GM12878 (cell line): Measurements from ENCODE around the gene SEMA3B. TPM values are rescaled to one million over a fixed set of nuclear protein-coding genes. Genes with fewer than 3 reads are reported as not detected.

Experiments used
- ATAC-seq: fragments of 200-7000 bp; cut with Tn5 transposase; 3 replicates; pipeline ENCODE4 v1.9.1; 2020; ENCODE audit warnings: mild to moderate bottlenecking, moderate library complexity
- BruUV-seq: library from RNA; stranded (reverse); fragments of 400-500 nt; replicated peaks from 2 replicates; lab custom pipeline; 2021; lab: Mats Ljungman, UMichigan
- CTCF ChIA-PET: fragments of 300-600 bp; sonication (Branson Sonifier 250); formaldehyde crosslinking; extraction: SDS; loops from one replicate; lab custom pipeline; 2021; ENCODE audit warnings: inconsistent platforms; lab: Yijun Ruan, JAX
- POLR2A ChIA-PET: fragments of 350-600 bp; formaldehyde crosslinking; extraction: SDS; loops from one replicate; lab custom pipeline; 2021; ENCODE audit warnings: inconsistent platforms; lab: Charles Lee
- RAD21 ChIA-PET: fragments of 300-600 bp; sonication (Branson Sonifier 250); formaldehyde crosslinking; loops from one replicate; lab custom pipeline; 2023; ENCODE audit warnings: antibody characterized with exemption; ENCODE audit not compliant: unreplicated experiment; lab: Charles Lee
- SMC1A ChIA-PET: fragments of 300-600 bp; sonication (Branson Sonifier 250); formaldehyde crosslinking; loops from one replicate; lab custom pipeline; 2023; ENCODE audit not compliant: unreplicated experiment, uncharacterized antibody; lab: Charles Lee
- DNase-seq: peaks from one replicate; pipeline ENCODE4 v3.0.0-alpha.2; 2011; ENCODE audit warnings: low read depth, low spot score
- FAIRE-seq: peaks from 3 replicates; lab custom pipeline; 2011; peaks lifted over from hg19 to GRCh38; lab: Jason Lieb, UNC
- H2AFZ ChIP-seq: 2 replicates; pipeline ENCODE4 v1.6.0; 2011; ENCODE audit warnings: low read depth, low read length, control low read depth; ENCODE audit not compliant: control insufficient read depth
- H3K27ac ChIP-seq: 2 replicates; pipeline ENCODE4 v1.5.1; 2011; ENCODE audit warnings: control low read depth; ENCODE audit not compliant: control insufficient read depth, insufficient read depth
- H3K27me3 ChIP-seq, 2 experiments: replicated peaks in 1 of 2; 2 replicates each; pipeline versions ENCODE4 v1.6.0 to v1.6.1; 2011; ENCODE audit warnings: low read length in 1 of 2; ENCODE audit not compliant: control insufficient read depth in 2 of 2, insufficient read depth in 2 of 2
- H3K36me3 ChIP-seq, 2 experiments: 2 replicates each; pipeline ENCODE4 v1.5.1; 2011; ENCODE audit warnings: low read length in 1 of 2; ENCODE audit not compliant: control insufficient read depth in 2 of 2, insufficient read depth in 2 of 2
- H3K4me1 ChIP-seq: 2 replicates; pipeline ENCODE4 v1.6.1; 2011; ENCODE audit warnings: mild to moderate bottlenecking, low read length, moderate library complexity, mixed read lengths; ENCODE audit not compliant: control insufficient read depth, insufficient read depth
- H3K4me2 ChIP-seq: 2 replicates; pipeline ENCODE4 v1.6.0; 2011; ENCODE audit warnings: control low read depth; ENCODE audit not compliant: control insufficient read depth, insufficient read depth
- H3K4me3 ChIP-seq: fragments of 200-600 bp; sonication (generic); 2 replicates; pipeline ENCODE4 v1.5.1; 2016
- H3K79me2 ChIP-seq: 2 replicates; pipeline ENCODE4 v1.6.0; 2011; ENCODE audit warnings: low read length; ENCODE audit not compliant: control insufficient read depth, insufficient read depth
- H3K9ac ChIP-seq: 2 replicates; pipeline ENCODE4 v1.8.0; 2011; ENCODE audit warnings: low read length, control low read depth, mixed read lengths; ENCODE audit not compliant: control insufficient read depth, insufficient read depth
- H3K9me3 ChIP-seq: replicated peaks from 3 replicates; pipeline ENCODE4 v1.5.1; 2011; ENCODE audit warnings: mild to moderate bottlenecking, low read length; ENCODE audit not compliant: control insufficient read depth, insufficient read depth
- H4K20me1 ChIP-seq: 2 replicates; pipeline ENCODE4 v1.6.0; 2011; ENCODE audit not compliant: control insufficient read depth, insufficient read depth
- BACH1 ChIP-seq: fragments of 450-650 bp; IDR thresholded peaks from 2 replicates; pipeline ENCODE4 v1.6.1; 2017; ENCODE audit warnings: mild to moderate bottlenecking, borderline replicate concordance
- EGR1 ChIP-seq, 2 experiments: IDR thresholded peaks; 1 replicate in 1 of 2; 2 replicates in 1 of 2; pipeline ENCODE4 v1.6.1; 2011 to 2012; ENCODE audit warnings: low read depth in 2 of 2, low read length in 2 of 2, borderline replicate concordance in 1 of 2, mild to moderate bottlenecking in 1 of 2, moderate library complexity in 1 of 2
- HDAC6 ChIP-seq: fragments of 200-600 bp; sonication (generic); IDR thresholded peaks from one replicate; pipeline ENCODE4 v1.8.0; 2017; ENCODE audit warnings: antibody characterized with exemption; ENCODE audit not compliant: unreplicated experiment
- MYC ChIP-seq: IDR thresholded peaks from 2 replicates; pipeline ENCODE4 v1.6.1; 2011; ENCODE audit warnings: mild to moderate bottlenecking, low read length, moderate library complexity, inconsistent platforms; ENCODE audit not compliant: insufficient read depth, insufficient replicate concordance, insufficient read length, severe bottlenecking
- RCOR1 ChIP-seq: conservative IDR thresholded peaks from 2 replicates; pipeline ENCODE4 v1.6.1; 2012; ENCODE audit warnings: low read depth, low read length, improper control_type of control experiment
- SMAD5 ChIP-seq: IDR thresholded peaks from 2 replicates; pipeline ENCODE4 v1.6.1; 2016; ENCODE audit warnings: antibody characterized with exemption, low read depth
- SMARCA5 ChIP-seq: fragments of 450-650 bp; IDR thresholded peaks from 2 replicates; pipeline ENCODE4 v1.6.1; 2017; ENCODE audit warnings: mild to moderate bottlenecking
- SMC3 ChIP-seq: IDR thresholded peaks from 2 replicates; pipeline ENCODE4 v1.6.1; 2011; ENCODE audit warnings: low read length, improper control_type of control experiment, borderline replicate concordance
- SP1 ChIP-seq: IDR thresholded peaks from one replicate; pipeline ENCODE4 v1.6.1; 2011; ENCODE audit warnings: low read depth, low read length
- TAF1 ChIP-seq: IDR thresholded peaks from 2 replicates; pipeline ENCODE4 v1.6.1; 2011; ENCODE audit warnings: mild to moderate bottlenecking, low read depth, low read length, borderline replicate concordance
- TCF12 ChIP-seq: IDR thresholded peaks from 2 replicates; pipeline ENCODE4 v1.6.1; 2011; ENCODE audit warnings: low read depth, mild to moderate bottlenecking, low read length
- ZNF384 ChIP-seq: IDR thresholded peaks from 2 replicates; pipeline ENCODE4 v1.6.1; 2012; ENCODE audit warnings: low read depth, mild to moderate bottlenecking, low read length, improper control_type of control experiment, borderline replicate concordance
- WGBS: methylation state at CpG from one replicate; pipeline ENCODE4 v1.1.6; 2016; ENCODE audit warnings: low lambda C conversion rate; ENCODE audit not compliant: insufficient replicate concordance, insufficient coverage; ENCODE audit errors: missing lambda C conversion rate; 5-methylcytosine and 5-hydroxymethylcytosine counted together
- in situ Hi-C: fragments of 300-500 bp; cut with MboI; formaldehyde crosslinking; loops from 9 replicates; pipeline ENCODE4 v1.14.3; 2018; ENCODE audit warnings: mixed read lengths
- intact Hi-C: fragments of 100-400 bp; cut with micrococcal nuclease; formaldehyde crosslinking; loops from one replicate; pipeline ENCODE4 v1.14.2; 2022; ENCODE audit not compliant: unreplicated experiment
- polyA plus RNA-seq, 11 experiments: library from polyadenylated mRNA; depleted of rRNA in 4 of 11; unstranded in 6 of 11; stranded (reverse) in 5 of 11; fragments of >200 nt; fragmentation: Nextera tagmentation in 4 of 11; fragmentation: Illumina TruSeq in 1 of 11; extraction: Ambion mirVana in 4 of 11; extraction: Trizol in 1 of 11; gene quantifications; 1 replicate in 1 of 11; 2 replicates in 10 of 11; pipeline versions ENCODE4 v1.2.1 to v1.2.3, GENCODE V29; 2011 to 2016; ENCODE audit warnings: inconsistent platforms in 2 of 11, missing spikeins in 2 of 11, low read depth in 1 of 11
- total RNA-seq, 4 experiments: library from RNA; depleted of rRNA in 3 of 4; stranded (reverse); fragments of >200 nt in 3 of 4; fragmentation: Illumina TruSeq in 1 of 4; extraction: Trizol in 1 of 4; gene quantifications; 2 replicates each; pipeline versions ENCODE4 v1.2.1 to v1.2.3, GENCODE V29; 2013 to 2021
- TF ChIP-seq, protein P1 (sequence below): fragments of 450-650 bp; IDR thresholded peaks from 2 replicates; pipeline ENCODE4 v1.6.1; 2016; ENCODE audit warnings: mild to moderate bottlenecking
- TF ChIP-seq, protein P2 (sequence below): IDR thresholded peaks from 2 replicates; pipeline ENCODE4 v1.6.1; 2011; ENCODE audit warnings: low read depth, mild to moderate bottlenecking, low read length, moderate library complexity, borderline replicate concordance; ENCODE audit errors: extremely low read depth
- TF ChIP-seq, protein P3 (sequence below): fragments of 450-650 bp; formaldehyde crosslinking; IDR thresholded peaks from 2 replicates; pipeline ENCODE4 v1.4.0; 2020; ENCODE audit warnings: mild to moderate bottlenecking, moderate library complexity
- TF ChIP-seq, protein P4 (sequence below): IDR thresholded peaks from 2 replicates; pipeline ENCODE4 v1.6.1; 2011; ENCODE audit warnings: mild to moderate bottlenecking, low read depth, low read length, moderate library complexity; ENCODE audit not compliant: insufficient replicate concordance

Gene SEMA3B
- total and polyA plus RNA-seq, 10 of the 15 experiments (the other 5 are each of a cell fraction or from before 2014, with no cell fraction given), result 0.06 to 0.59 (median 0.14) TPM; not detected in 2

DNA sequence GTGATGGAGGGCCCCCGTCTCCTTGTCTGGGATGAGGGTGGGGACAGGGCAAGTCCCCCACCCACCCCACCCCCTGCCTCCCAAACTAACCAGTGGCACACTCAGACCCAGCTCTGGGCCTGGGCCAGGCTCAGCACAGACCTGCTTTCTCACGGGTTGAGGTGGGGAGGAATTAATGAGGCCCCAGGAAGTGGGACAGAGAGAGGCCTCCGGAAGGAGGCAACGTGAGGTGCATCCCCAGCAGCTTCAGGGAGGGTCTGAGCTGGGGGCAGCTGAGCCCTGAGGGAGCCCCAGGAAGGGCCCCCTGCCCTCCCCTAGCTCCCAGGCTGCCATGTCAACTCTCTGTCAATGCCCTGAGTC lies 47.9 kb upstream of the SEMA3B start:
- 23% methylated on average over 4 of the region's 4 CpGs for WGBS
- BruUV-seq, result no TSS peak
- no peaks in the 10 kb centered on the region for H3K36me3 ChIP-seq
- FAIRE-seq, result no peak
- no peaks in the 10 kb centered on the region for H3K9me3 ChIP-seq
- no peak for TF ChIP-seq SP1
- no peak for TF ChIP-seq EGR1 (IDR thresholded peaks at IDR 0.05; ENCODE audit: borderline replicate concordance in 1 of 2, low read depth in 2 of 2, low read length in 2 of 2)
- TF ChIP-seq ZNF384, result no peak
- TF ChIP-seq RCOR1, result no peak
- TF ChIP-seq, protein P1, sequence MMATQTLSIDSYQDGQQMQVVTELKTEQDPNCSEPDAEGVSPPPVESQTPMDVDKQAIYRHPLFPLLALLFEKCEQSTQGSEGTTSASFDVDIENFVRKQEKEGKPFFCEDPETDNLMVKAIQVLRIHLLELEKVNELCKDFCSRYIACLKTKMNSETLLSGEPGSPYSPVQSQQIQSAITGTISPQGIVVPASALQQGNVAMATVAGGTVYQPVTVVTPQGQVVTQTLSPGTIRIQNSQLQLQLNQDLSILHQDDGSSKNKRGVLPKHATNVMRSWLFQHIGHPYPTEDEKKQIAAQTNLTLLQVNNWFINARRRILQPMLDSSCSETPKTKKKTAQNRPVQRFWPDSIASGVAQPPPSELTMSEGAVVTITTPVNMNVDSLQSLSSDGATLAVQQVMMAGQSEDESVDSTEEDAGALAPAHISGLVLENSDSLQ, result no peak
- no peak for TF ChIP-seq HDAC6
- TF ChIP-seq, protein P2, sequence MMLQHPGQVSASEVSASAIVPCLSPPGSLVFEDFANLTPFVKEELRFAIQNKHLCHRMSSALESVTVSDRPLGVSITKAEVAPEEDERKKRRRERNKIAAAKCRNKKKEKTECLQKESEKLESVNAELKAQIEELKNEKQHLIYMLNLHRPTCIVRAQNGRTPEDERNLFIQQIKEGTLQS, result no peak
- TF ChIP-seq BACH1, result no peak
- no peak for TF ChIP-seq TAF1
- no peak for TF ChIP-seq SMC3
- TF ChIP-seq TCF12, result no peak
- TF ChIP-seq, protein P3, sequence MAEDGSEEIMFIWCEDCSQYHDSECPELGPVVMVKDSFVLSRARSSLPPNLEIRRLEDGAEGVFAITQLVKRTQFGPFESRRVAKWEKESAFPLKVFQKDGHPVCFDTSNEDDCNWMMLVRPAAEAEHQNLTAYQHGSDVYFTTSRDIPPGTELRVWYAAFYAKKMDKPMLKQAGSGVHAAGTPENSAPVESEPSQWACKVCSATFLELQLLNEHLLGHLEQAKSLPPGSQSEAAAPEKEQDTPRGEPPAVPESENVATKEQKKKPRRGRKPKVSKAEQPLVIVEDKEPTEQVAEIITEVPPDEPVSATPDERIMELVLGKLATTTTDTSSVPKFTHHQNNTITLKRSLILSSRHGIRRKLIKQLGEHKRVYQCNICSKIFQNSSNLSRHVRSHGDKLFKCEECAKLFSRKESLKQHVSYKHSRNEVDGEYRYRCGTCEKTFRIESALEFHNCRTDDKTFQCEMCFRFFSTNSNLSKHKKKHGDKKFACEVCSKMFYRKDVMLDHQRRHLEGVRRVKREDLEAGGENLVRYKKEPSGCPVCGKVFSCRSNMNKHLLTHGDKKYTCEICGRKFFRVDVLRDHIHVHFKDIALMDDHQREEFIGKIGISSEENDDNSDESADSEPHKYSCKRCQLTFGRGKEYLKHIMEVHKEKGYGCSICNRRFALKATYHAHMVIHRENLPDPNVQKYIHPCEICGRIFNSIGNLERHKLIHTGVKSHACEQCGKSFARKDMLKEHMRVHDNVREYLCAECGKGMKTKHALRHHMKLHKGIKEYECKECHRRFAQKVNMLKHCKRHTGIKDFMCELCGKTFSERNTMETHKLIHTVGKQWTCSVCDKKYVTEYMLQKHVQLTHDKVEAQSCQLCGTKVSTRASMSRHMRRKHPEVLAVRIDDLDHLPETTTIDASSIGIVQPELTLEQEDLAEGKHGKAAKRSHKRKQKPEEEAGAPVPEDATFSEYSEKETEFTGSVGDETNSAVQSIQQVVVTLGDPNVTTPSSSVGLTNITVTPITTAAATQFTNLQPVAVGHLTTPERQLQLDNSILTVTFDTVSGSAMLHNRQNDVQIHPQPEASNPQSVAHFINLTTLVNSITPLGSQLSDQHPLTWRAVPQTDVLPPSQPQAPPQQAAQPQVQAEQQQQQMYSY (CRISPR knock-in tag), result no peak
- TF ChIP-seq SMAD5, result no peak
- no peak for TF ChIP-seq MYC
- TF ChIP-seq SMARCA5, result no peak
- TF ChIP-seq, protein P4, sequence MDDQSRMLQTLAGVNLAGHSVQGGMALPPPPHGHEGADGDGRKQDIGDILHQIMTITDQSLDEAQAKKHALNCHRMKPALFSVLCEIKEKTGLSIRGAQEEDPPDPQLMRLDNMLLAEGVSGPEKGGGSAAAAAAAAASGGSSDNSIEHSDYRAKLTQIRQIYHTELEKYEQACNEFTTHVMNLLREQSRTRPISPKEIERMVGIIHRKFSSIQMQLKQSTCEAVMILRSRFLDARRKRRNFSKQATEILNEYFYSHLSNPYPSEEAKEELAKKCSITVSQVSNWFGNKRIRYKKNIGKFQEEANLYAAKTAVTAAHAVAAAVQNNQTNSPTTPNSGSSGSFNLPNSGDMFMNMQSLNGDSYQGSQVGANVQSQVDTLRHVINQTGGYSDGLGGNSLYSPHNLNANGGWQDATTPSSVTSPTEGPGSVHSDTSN, result no peak
- H3K4me2 ChIP-seq, result no peak overlapping the region
- RAD21 ChIA-PET, result interaction anchor here (1.0 to 3.2 kb wide), 2 partner anchors 26 to 51 kb away, joined by 3 to 14 read pairs; no protein-coding TSS in a partner anchor
- SMC1A ChIA-PET, result interaction anchor here (1.1 kb wide), 2 partner anchors 15 to 26 kb away, joined by 3 to 4 read pairs; partner anchors contain the start of gene GNAI2
- DNase-seq, result no peak
- no peak overlapping the region for H3K4me3 ChIP-seq
- no peaks in the 10 kb centered on the region; a peak in 2 of 4 replicates for H3K27me3 ChIP-seq
- intact Hi-C loops, result no loop called here
- H3K4me1 ChIP-seq, result peaks cover 3% of the 10 kb centered on the region; the same call in 1 of the 2 replicates
- in situ Hi-C loops, result no loop called here
- H4K20me1 ChIP-seq, result no peaks in the 10 kb centered on the region
- no peak overlapping the region for H3K27ac ChIP-seq
- peak; percentile 34; the same call in 2 of the 3 replicates for ATAC-seq
- CTCF ChIA-PET, result interaction anchor here (0.5 to 3.3 kb wide), 8 partner anchors 22 to 252 kb away, joined by 3 to 25 read pairs (median 4); no protein-coding TSS in a partner anchor
- no peaks in the 10 kb centered on the region for H3K79me2 ChIP-seq
- POLR2A ChIA-PET, result interaction anchor here (0.5 to 0.9 kb wide), 3 partner anchors 26 to 85 kb away, joined by 3 to 5 read pairs (median 3); no protein-coding TSS in a partner anchor
- no peak overlapping the region for H3K9ac ChIP-seq
- 0 out of 2 replicates have a peak overlapping the region, but pooled peaks have one; percentile 51 for H2AFZ ChIP-seq
